Activated CD4-positive, alpha-beta T cell treated with anti-CD3 and anti-CD28 coated beads, Interleukin-2, Interleukin-6, amounts not matched to agents 100 ng/mL and 50 ng/mL, durations not matched to agents 16 hours and 8 hours (primary cell): ENCODE data around the gene POLK.

ENCODE experiments used
- DNase-seq: peaks from one replicate; pipeline ENCODE4 v3.0.0-alpha.2; 2020

The POLK gene

DNA sequence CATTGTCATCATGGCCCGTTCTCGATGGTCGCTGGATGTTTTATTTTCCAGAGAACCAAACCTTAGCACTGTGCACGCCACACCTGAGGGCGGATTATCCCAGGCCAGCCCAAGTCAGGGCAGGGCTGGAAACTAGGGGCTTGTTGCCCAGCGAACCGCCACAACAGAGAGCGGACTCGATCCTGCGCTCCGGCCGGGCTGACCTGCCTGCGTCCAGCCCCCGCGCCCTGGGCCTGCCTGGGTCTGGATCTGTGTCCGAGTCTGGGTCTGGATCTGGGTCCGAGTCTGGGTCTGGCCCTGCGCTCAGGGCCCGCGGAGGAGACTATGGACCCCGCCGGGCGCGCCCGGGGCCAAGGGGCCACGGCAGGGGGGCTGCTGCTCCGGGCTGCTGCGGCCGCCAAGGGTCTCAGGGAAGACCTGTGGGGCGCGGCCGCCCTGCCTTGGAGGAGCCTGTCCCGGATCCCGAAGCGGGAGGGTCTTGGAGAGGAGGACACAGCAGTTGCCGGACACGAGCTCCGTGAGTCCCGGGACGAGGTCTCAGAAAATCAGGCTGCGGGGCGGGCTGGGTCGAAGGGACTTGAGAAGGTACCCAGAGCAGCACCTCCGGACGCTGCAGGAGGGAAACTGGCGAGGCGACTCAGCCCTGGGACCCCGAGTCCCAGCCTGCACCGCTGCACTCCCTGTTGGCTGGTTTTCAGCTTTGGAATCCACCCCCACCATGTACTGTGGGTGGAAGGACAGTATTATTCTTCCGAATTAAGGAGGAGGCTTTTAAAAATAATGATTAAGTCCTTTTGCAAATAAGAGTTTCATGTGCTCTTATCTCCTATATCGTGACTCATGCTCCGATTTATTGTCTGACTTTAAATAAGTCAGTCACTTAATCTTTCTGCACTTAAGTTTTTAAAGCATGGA lies 99.9 kb downstream of the POLK start, which contains the start of gene ANKDD1B:
Gene ANKDD1B (plus strand): TSS at position 143 of the 915 bp plus-strand sequence. CDS start 182 bp downstream, at position 325.
- DNase-seq, result no peak

DNA sequence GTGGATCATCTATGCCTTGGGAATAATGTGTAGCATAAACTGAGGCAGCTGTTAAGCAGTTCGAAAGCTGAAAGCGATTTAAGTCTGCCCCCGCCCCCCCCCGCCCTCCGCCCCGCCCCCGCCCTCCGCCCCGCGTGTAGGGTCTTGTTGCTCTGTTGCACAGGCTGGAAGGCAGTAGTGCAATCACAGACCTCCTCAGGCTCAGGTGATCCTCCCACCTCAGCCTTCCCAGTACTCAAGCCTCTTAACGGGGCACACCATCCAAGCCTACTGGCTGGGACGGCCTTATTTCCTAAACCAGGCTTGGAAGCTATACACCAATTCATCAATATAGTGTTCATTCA lies 100.5 kb downstream of the POLK start:
- no peak for DNase-seq

DNA sequence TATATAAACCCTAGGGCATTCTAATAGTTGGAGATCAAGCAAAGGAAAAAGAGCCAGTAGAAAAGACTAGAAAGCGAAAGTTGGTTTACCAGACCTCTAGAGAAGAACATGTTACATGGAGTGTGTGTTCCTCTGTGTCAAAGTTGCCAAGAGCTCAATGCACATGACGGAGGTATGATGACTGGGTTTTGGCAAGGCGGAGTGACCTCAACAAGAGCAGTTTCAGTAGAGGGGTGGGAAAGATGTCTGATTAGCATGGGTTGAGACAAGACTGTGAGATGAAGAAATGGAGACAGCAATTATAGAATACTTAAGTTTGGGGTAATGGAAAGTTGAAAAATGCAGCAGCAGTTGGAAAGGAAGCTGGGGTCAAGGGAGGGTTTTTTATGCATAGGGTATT lies 101.2 kb downstream of the POLK start:
- DNase-seq, result no peak

DNA sequence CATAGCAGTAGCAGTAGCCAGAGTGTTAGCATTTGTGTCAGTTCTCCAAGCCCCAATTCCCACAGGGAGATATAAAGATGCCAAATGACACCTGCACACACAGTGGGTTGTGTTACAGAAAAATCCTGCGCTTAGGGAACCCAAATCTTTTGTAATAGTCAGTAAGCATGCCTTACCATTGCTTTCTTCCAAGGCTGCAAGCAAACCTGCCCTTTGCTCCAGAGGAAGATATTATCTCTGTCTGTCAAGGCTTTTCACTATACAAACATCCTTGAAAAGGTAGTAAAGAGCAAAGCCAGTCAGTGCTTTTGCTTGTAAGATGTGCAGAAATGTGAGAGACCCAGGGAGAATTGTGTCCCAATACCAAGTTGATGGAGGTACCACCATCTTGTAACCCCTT lies 102.5 kb downstream of the POLK start:
- no peak for DNase-seq

DNA sequence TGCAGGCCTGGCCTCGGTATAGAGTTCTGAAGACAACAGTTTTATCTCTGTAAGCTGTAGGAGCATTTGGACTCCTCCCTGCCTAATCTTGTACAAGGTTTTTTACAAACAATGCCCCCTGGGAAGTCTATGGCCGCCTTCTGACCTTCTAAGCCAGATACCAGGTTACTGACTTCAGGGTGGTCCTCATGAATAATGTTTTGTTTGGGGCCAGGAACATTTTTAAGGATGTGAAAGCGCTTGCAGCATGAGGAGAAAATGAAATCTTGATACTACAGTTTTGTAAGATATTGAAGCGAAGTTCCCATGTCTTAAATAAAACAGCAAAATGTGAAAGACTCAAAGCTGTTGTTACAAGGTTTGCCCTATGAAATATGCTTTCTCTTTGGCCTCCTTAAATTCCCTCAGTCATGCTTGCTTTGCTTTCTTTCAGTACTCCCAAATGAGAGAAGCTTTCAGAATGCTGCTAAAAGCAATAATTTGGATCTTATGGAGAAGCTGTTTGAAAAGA lies 104.7 kb downstream of the POLK start:
- DNase-seq, result no peak

DNA sequence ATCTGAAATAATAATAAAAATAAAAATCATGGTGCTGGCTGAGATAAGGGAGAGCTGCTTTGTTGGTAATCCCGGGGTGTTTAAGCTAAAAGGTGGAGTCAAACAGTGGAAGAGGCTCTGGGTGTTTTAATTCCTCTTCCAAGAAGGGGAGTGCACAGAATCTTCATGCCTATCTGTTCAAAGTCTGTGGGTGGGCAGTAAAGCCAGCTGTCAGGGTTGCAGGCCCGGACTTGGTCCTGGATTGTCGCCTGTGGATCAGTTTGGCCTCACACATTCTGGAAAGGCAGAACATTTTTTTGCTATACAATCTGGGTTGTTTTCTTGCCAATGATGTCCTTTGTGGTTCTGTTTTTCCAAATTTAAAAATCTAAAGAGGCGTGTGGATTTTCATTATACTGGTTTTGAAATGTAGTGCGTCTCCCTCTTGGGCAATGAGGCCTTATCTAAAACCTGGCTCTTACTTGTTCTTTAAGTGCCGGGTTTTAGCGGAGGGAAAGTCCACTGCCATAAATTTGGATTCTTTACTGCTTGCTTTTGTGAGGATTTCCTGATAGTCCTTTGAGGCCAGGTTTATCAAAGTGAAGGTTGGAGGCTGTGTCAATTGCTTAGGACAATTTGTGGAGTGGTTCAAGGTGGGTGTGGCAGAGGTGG lies 105.4 kb downstream of the POLK start:
- no peak for DNase-seq

DNA sequence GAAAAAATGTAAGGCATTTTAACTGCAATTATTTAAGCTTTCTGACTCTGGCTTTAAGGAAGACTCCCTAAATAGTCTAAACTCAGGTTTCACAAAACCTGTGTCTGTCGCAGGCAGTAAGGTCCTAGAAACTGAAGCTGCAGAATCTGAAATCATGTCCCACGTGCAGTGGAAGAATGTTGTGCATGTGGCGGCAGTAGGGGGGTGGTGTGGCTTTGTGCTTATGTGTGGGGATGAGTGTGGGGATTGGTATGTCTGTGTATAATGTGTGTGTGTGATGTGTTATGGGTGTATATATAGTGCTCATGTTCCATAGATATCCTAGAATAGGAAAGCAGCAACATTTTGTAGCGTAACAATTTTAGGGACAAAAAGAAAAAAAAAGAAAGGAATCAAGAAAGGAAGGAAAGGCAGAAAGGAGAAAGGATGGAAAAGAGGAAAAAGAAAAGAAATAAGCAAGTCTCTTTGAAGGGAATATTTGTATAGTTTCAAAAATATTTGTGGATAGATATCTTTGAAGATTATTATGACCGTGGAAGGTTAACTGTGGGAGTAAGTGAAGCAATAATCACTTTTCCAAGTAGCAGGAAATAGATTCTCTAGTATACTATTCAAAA lies 106.2 kb downstream of the POLK start:
- DNase-seq, result no peak

DNA sequence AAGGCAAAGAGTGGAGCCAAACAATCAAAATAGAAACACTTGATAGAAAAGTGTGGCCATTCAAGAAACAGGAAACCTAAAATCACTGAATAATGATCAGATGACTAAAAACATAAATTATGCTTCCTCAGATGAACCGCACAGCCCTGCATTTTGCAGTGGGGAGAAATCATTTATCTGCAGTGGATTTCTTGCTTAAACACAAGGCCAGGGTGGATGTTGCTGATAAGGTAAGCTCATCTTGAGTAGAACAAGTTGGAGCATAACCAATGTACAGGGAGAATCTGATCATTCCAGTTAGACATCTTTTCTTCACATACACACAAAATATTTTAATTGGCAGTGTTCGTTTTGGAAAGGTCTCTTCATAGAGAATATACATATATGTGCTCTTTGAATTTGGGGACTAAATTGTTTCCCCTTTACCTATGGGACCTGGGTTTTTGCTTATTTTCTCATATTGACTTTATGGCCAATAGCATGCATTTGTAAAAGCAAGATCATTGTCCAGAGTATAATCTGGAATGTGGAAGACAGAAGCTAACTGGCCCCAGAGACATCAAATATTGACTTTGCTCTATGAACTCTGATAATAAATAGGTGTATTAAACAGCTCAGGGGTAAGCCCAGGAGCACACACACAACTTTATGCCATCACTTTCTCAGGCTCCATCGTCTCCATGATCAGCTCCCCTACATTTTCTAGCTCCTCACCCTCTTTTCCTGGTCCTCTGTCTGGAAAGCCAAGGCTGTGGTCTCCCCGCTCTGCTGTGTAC lies 108.7 kb downstream of the POLK start:
- no peak for DNase-seq

DNA sequence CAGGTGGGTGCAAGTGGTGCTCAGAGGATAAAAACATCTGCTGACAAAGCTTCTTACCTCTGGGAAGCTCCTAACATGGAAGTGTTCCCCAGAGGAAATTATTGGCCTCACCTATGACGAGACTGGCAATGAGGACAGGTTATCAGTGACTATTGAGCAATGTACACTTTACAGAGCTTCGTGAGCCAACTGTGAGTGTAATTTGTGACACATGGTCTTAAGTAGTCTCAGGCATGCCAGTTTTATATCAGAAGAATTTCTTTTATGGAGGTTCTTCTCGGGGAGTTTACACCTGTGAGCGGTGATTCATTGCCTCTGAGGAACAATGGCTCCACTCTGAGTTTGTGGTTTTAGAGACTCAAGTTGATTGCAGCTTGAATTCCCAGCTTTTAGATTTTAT lies 110.9 kb downstream of the POLK start:
- DNase-seq, result no peak

DNA sequence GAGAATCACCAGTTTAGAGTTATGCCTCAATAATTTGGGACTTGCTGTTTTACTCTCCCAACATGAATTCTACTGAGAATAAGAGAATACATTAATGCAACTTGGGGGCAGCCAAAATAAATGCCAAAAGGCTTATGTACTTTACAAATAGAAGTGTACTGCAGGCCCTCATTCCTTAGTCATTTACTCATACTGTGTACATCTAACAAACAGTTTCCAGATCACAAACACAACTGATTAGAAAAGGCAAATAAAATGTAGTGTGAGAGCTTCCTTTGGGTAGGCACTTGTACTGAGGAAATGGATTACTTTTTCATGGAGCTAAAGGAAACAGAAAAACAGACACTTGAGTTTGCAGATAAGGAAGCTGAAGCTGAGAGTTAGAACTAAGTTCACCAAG lies 112.2 kb downstream of the POLK start:
- no peak for DNase-seq

DNA sequence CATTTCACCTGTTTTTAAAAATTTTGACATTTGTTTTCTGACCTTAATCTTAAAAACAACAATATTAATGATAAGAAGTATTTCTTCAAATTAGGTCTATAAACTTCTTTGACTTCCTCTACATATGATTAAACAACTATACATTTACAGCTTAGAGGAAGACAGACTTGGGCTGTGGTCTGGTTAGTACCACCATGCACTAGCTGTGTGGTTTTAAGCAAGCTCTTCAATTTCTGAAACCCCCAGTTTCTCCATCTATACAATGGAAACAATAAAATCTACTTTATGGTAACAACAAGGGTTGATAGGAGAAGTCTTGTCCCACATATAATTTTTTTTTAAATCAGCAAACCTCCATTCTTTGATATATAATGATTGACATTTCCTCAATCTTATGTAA lies 115.3 kb downstream of the POLK start:
- no peak for DNase-seq

DNA sequence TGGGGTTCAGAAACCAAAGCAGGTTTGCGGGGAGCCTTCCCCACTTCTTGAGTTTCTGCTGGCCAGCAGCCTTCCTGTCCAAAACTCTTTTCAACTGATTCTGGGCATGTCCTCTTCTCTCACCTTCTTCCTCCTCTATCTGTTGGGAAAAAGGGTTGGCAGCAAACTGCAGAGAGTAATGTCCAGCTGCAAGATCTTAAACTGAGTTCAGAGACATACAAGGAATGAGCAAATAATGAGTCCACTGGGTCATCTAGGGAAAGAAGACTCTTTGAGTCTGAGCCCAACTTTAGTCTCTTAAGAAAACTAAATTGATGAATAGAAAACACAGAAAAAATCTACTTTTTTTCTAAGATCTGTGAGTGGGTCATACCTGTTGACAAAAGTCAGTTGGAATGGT lies 116.1 kb downstream of the POLK start:
- no peak for DNase-seq

DNA sequence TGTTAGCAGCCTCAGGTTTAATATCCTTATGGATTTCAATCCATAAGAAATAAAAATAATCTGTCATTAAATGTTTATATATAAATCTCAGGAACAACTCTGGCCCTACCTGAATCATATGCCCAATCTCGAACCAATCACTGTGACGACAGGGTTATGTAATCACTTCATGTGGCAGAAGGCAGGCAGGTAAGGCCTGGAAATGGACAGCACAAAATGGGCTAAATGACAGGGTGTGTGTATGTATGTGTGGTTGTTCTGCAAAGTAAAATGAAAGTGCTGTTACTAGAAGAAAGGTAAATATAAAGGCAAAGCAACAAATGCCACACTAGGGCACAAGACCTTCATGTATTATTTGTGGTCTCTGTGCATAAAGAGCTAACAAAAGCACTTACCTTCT lies 119.2 kb downstream of the POLK start:
- no peak for DNase-seq

DNA sequence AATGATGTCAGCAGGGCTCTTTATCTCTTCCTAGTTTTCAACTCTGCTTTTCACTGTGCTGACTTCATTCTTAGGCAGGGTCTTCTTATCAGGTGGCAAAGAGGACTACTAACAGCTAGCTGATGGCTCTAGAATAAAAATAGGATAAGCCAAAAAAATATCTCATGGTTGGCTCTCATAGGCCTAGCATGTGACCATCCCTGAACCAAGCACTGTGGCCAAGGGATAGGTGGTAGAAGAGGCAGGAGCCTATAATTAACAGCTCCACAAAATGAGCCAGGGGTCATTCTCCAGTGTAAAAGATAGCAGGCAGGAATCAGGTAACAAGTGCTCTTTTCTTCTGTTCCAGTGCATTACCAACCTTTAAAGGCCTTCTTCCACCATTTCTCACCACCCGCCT lies 120.6 kb downstream of the POLK start:
- no peak for DNase-seq

DNA sequence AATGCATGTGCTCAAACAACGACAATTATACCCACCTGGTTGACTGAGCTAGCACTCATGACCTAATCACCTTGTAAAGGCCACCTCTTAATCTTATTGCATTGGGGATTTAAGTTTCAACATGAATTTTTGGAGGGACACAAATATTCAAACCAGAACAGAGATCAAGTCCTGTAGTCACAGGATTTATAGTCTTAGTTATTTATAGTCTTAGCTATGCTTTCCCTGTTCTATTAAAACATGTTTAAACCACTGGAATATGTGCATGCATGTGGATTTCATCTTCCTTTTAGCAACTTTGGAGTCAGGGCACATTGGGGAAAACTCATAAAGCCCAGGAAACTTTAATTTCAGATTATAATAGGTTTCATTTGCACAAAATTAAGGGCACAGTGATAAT lies 126.3 kb downstream of the POLK start:
- no peak for DNase-seq

DNA sequence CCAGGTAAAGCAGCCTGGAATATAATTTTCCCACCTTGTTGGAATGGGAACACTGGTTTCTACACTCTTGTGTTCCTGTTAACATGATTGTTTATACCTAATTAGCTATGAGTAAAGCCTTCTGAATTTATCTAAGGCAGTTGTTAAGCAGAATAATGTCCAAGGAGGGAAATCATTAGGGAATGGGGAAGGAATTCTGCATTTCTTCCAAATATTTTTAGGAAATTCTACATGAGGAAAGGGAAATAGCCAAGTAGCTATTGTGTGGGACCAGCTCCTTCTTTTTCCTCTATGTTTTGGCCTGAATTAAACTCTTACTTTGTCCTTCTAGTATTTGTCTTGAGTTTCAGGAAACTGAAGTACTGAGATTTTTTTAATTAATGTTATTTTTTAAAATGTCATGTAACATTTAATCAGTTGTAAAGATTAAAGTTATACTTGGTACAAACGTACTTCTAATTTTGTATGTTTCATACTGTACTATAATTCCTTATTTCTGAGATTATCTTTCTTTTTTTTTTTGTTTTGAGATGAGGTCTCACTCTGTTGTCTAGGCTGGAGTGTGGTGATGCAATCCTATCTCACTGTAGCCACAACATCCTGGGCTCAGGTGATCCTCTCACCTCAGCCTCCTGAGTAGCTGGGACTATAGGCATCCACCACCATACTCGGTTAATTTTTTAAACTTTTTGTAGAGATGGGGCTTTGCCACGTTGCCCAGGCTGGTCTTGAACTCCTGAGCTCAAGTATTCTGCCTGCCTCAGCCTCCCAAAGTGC lies 128.0 kb downstream of the POLK start:
- DNase-seq, result no peak

DNA sequence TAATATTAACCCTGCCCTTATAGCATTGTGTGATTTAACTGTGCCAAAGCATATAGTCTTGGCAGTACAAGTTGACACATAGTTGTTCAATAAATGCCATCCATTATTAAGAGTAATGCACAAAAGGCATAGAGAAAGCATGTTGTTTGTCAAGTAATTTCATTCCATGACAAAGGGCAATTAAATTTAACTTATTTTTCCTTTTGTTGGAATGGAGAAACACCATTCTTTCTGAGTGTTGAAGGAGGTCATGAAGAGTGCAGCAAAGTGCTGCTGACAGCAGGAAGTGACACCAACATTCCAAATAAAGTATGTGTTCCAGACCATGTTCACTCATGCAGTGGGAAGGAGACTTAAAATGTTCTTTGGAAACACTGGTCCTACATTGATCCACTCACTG lies 128.7 kb downstream of the POLK start:
- no peak for DNase-seq

DNA sequence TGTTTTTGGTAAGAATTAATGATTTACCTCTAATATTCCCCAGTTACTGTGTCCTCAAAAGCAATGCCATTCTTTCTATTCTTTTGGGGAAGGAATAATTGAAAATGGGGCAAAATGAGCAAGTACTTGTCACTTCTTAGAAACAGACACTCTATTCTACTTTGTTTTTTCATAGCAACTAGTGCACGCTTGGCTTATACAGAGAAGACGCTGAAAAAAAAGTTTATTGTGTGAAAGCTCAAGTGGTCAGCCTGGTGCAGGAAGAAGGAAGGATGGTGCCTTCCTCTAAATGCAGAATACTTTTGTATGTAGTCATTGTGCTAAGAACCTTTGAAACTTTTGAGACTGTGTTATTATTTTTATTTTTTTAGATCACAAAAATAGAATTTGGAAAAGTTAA lies 129.1 kb downstream of the POLK start:
- no peak for DNase-seq

DNA sequence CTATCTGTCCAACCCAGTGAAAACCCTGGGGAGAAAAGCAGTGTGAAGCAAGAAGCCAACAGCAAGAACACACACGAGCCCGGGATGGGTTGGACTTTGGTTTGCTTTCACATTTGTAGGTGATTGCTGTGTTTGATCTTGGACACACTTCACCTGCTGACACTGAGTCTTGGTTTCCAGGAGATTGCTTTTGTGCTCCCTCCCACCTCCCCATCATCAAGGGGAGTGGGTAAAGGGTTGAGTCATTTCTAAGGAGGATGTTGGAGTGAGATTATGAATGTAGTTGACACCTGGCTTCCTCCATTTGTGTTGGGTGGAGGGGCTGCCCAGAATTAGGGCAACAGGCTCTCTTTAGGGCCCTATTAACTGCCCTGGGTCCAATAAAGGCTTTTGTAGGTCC lies 137.0 kb downstream of the POLK start:
- peak; percentile 30 for DNase-seq
